Stimulated activated CD8-positive, alpha-beta memory T cell treated with anti-CD3 and anti-CD28 coated beads, Interleukin-4, amount 100 ng/mL, for 1 hour (primary cell): ENCODE measurements around the gene SCAP.

Experiments
- DNase-seq, 2 donors: peaks; one replicate each; pipeline ENCODE4 v3.0.0-alpha.2; 2020; ENCODE audit warnings: low read depth in 2 of 2, low spot score in 1 of 2

Gene SCAP

DNA sequence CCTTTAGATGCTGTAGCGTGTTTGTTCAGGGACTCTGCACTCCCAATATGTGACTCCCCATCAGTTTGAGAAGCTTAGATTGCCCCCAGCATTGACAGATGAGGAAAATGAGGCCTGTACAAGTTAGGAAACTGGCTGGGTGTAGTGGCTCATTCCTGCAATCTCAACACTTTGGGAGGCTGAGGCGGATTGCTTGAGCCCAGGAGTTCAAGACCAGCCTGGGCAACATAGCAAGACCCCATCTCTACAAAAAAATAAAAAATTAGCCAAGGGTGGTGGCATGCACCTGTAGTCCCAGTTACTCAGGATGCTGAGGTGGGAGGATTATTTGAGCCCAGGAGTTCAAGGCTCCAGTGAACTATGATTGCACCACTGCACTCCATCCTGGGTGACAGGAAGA is 108.9 kb downstream of the SCAP start:
- no peak for DNase-seq

DNA sequence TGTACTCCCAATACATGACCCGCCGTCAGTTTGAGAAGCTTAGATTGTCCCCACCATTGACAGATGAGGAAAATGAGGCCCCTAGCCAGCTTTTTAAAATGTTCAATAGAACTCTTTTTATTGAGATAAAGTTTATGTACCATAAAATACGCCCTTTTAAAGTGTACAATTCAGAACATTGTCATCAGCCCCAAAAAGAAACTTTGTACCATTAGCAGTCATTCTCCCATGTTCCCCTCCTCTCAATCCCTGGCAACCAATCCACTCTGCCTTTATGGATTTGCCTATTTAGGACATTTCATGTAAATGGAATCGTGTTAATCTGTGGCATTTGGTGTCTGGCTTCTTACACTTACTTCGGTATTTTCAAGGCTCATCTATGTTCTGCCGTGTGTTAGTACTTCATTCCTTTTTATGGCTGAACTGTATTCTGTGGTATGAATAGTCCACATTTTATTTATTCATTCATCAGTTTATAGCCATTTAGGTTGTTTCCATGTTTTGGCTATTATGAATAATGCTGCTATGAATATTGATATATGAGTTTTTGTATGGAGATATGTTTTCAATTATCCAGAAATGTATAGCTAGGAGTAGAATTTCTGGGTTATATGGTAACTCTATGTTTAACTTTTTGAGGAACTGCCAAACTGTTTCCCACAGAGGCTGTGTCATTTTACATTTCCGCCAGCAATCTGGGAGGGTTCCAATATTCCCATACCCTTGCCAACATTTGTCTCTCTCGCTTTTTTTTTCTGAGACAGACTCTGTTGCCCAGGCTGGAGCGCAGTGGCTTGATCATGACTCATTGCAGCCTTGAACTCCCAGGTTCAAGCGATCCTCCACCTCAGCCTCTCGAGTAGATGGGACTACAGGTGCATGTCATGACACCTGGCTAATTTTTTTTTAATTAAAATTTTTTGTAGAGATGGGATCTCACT is 110.3 kb downstream of the SCAP start:
- DNase-seq: no peak
